ENCODE measurements around the gene FN3KRP. TPM values are rescaled to one million over a fixed set of nuclear protein-coding genes. Genes with fewer than 3 reads are reported as not detected.

FN3KRP gene
- total RNA-seq, 6 experiments from 2014 or later: 7.6 to 24.8 (median 14.3) TPM

- WGBS (ENCODE audit: insufficient coverage, low coverage, low lambda C conversion rate, missing lambda C conversion rate): 53% methylated on average over 9 of the region's 10 CpGs
- Histone ChIP-seq H3K36me3 (no peaks in the 10 kb centered on the region), H3K4me3 (no peak overlapping the region), H3K4me1 (peaks cover 0 to 23% (median 6%) of the 10 kb centered on the region in 4 donors), H3K27ac (peak overlapping the region; percentile 84 to 96 (median 92)), H3K27me3 (no peaks in the 10 kb centered on the region), H3K9me3 (no peaks in the 10 kb centered on the region)
- intact Hi-C loops (cut with DNase I): no loop called here
- TF ChIP-seq CTCF (IDR thresholded peaks at IDR 0.05) (no peak), POLR2A (IDR thresholded peaks at IDR 0.05) (peak; percentile 17)
- peak; percentile 46 to 58 (median 56) for ATAC-seq
- DNase-seq: no peak
Measured at GRCh38 chr17:82687375-82687861, 29.1 kb upstream of the FN3KRP start.

- WGBS (ENCODE audit: insufficient coverage, low coverage, low lambda C conversion rate, missing lambda C conversion rate): 94% methylated on average over 4 of the region's 9 CpGs
- Histone ChIP-seq H3K9me3 (no peaks in the 10 kb centered on the region), H3K4me1 (peaks cover 0 to 23% (median 6%) of the 10 kb centered on the region in 4 donors), H3K4me3 (no peak overlapping the region), H3K27me3 (no peaks in the 10 kb centered on the region), H3K36me3 (no peaks in the 10 kb centered on the region), H3K27ac (peak overlapping the region; percentile 84 to 96 (median 92))
- ATAC-seq (peak; percentile 3 to 22 (median 6)), DNase-seq (no peak)
- TF ChIP-seq CTCF (IDR thresholded peaks at IDR 0.05) (no peak), POLR2A (IDR thresholded peaks at IDR 0.05) (no peak)
- intact Hi-C loops (cut with DNase I): no loop called here
Measured at GRCh38 chr17:82687871-82688270, 28.6 kb upstream of the FN3KRP start.

DNA sequence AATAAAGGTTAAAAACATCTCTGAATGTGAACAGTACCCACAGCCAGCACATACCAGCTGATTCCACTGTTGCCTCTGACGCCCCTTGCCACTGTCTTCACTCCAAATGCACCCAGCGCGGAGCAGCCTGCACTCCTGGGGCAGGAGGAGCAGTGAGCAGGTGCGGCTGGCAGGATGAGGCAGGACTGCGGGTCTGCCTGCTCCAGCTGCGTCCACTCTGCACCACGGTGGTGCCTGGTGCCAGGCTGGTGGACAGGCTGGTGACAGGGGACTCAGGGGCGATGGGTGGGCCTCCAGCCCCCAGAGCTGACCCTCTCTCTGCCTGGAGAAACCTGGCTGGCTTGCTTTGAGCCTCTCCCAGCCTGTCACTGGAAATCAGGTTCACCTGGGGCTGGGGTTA, 27.4 kb upstream of the FN3KRP start:
- ATAC-seq (no peak), DNase-seq (no peak)
- Histone ChIP-seq H3K4me1 (peaks cover 0 to 23% (median 6%) of the 10 kb centered on the region in 4 donors), H3K27me3 (no peaks in the 10 kb centered on the region), H3K4me3 (no peak overlapping the region), H3K36me3 (no peaks in the 10 kb centered on the region), H3K27ac (peak overlapping the region in 1 of 3 donors; percentile 96), H3K9me3 (no peaks in the 10 kb centered on the region)
- 0% methylated on average over 1 of the region's 8 CpGs for WGBS (ENCODE audit: insufficient coverage, low coverage, low lambda C conversion rate, missing lambda C conversion rate)
- intact Hi-C loops (cut with DNase I): no loop called here
- TF ChIP-seq POLR2A (IDR thresholded peaks at IDR 0.05) (no peak), CTCF (IDR thresholded peaks at IDR 0.05) (no peak)

DNA sequence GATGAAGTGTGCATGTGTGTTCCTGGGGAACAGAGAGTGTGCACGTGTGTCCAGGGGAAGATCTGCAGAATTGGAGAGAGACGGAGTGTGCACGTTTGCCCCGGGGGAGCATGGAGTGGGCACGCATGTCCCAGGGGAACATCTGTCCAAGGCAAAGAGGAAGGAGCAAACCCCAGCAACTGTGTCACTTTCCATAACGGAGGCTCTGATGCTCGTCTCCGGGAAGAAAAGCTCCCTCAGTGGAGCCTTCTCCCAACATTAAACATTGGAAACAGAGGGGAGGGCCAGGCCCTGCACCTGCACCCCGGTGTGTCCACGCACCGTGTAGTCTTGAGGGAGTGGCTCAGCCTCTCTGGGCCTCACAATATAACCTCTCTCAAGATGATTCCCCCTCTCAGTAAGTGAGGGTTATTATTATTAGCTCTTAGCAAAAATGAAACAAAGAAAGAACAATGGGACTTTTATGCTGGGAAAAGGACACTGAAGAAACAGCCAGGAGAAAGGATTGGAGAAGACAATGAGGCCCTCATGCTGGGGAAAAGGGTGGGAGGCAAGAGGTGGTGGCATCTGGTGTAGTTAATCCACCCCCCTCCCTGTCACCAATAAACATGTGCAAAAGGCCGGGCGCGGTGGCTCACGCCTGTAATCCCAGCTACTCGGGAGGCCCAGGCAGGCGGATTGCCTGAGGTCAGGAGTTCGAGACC, 25.6 kb upstream of the FN3KRP start:
- TF ChIP-seq CTCF (IDR thresholded peaks at IDR 0.05) (no peak), POLR2A (IDR thresholded peaks at IDR 0.05) (no peak)
- Histone ChIP-seq H3K36me3 (no peaks in the 10 kb centered on the region), H3K9me3 (no peaks in the 10 kb centered on the region), H3K27me3 (no peaks in the 10 kb centered on the region), H3K27ac (no peak overlapping the region), H3K4me3 (no peak overlapping the region), H3K4me1 (peaks cover 0 to 19% (median 4%) of the 10 kb centered on the region in 4 donors)
- no peak for ATAC-seq
- 84% methylated on average over 7 of the region's 18 CpGs for WGBS (ENCODE audit: insufficient coverage, low coverage, low lambda C conversion rate, missing lambda C conversion rate)
- DNase-seq: no peak
- intact Hi-C loops (cut with DNase I): no loop called here
